Right ventricle myocardium inferior (tissue), 1 donor: ENCODE data around the gene GDPD1. TPM values are rescaled to one million over a fixed set of nuclear protein-coding genes. Genes with fewer than 3 reads are reported as not detected.
A peak's percentile ranks its signal among the peaks of the same experiment; 100 is the strongest.
"Not testable (repeated sequence)": the region's sequence is repeated elsewhere in the genome, so short reads cannot be mapped to it uniquely, and the experiment has no call there.

Source experiments
- ATAC-seq: fragments of 200-7000 bp; cut with Tn5 transposase; one replicate; pipeline ENCODE4 v1.9.1; 2020; ENCODE audit warnings: mild to moderate bottlenecking, moderate library complexity
- DNase-seq: peaks from one replicate; pipeline ENCODE4 v3.0.0; 2021; ENCODE audit errors: missing footprints
- intact Hi-C: fragments of 100-400 bp; cut with DNase I; formaldehyde crosslinking; loops from one replicate; pipeline ENCODE4 v1.11.0; 2022
- long read RNA-seq: library from polyadenylated mRNA; unstranded; transcript quantifications from one replicate; pipeline ENCODE4 v2.0.0, GENCODE V29; 2021
- total RNA-seq: library from RNA; stranded (reverse); fragmentation: NEBNext Ultra II Directional; extraction: Animal tissue kit (Norgen Biotek cat#: 25700); gene quantifications from one replicate; pipeline ENCODE4 v1.2.1, GENCODE V29; 2021
- donor health status: DM: no; HTN: yes; CAD: no; lungs with severe emphysema.

Gene GDPD1
- 2.5 TPM for total RNA-seq
- long read RNA-seq: 0 reads

DNA sequence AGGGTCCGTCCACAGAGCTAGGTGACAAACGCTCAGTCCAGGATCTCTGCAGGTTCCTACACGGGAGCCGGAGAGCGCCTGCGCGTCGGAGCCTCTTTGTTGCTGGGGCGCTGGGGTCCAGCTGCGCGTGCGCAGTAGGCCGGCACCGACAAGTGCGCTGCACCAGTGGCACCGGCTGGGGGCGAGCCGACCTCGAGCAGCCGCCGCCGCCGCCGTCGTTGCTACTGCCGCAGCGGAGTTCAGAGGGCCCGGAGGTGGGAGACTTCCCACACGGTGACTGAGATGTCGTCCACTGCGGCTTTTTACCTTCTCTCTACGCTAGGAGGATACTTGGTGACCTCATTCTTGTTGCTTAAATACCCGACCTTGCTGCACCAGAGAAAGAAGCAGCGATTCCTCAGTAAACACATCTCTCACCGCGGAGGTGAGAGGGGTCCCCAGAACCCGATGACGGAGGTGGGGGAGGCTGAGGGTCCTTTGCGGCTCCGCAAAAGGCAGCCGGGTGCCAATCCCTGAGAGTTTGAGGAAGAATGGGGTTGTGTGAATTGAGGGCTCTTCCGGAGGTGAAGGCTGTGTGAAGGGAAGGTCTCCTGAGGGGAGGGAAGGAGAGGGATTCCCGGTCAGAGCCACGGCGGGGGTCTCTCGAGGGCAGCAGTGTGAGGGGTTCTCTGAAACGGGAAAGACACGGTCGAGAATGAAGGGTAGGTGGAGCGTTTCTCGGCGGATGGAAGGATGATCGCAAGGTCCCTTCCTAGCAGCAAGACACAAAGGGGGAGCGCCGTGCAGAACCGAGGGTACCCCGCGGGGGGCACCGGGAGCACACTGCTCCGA lies at the start of gene GDPD1:
Gene GDPD1 (plus strand): TSS at position 184 of the 831 bp plus-strand sequence. CDS start 99 bp downstream, at position 283.
- ATAC-seq: peak; percentile 98
- peak; percentile 99 for DNase-seq
- intact Hi-C loops: no loop called here

- ATAC-seq (no peak), DNase-seq (no peak)
- intact Hi-C loops: no loop called here
These were observed 47.8 kb upstream of the GDPD1 start for GRCh38 chr17:59172436-59173004.

DNA sequence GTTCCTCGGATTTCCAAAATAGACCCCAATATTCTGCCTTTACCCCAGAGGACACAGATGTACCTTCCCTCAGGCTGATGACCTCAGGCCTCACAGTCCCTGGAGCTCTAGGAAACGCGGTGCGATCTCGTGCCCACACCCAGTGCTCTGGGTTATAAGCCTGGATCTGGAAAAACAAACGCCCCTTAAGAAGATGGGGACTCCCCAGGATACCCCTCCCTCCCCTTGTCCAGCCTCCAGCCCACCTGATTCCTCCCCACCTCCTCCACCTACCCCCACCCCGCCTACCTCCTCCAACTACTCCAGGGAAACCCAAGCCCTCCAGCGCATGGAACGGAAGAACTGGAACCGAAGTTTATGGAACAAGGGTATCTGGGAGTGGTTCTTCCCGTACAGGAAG lies 45.6 kb upstream of the GDPD1 start:
- DNase-seq (no peak), ATAC-seq (no peak)
- intact Hi-C loops: no loop called here

DNA sequence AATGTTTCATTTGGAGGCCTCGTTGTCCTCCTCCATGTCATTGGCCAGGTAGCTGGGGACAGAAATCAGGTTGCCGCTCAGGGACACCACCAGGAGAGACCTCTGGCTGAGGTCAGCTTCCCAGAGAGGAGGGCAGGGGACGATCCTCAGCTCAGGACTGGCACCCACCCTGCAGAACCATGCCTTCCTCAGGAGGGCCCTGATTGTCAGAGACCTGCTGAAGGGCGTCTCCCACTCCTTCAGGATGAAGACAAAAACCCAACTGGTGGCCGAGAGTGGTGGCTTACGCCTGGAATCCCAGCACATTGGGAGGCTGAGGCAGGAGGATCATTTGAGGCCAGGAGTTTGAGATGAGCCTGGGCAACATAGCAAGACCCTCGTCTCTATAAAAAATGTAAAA lies 45.2 kb upstream of the GDPD1 start:
- intact Hi-C loops: no loop called here
- DNase-seq (no peak), ATAC-seq (no peak)

DNA sequence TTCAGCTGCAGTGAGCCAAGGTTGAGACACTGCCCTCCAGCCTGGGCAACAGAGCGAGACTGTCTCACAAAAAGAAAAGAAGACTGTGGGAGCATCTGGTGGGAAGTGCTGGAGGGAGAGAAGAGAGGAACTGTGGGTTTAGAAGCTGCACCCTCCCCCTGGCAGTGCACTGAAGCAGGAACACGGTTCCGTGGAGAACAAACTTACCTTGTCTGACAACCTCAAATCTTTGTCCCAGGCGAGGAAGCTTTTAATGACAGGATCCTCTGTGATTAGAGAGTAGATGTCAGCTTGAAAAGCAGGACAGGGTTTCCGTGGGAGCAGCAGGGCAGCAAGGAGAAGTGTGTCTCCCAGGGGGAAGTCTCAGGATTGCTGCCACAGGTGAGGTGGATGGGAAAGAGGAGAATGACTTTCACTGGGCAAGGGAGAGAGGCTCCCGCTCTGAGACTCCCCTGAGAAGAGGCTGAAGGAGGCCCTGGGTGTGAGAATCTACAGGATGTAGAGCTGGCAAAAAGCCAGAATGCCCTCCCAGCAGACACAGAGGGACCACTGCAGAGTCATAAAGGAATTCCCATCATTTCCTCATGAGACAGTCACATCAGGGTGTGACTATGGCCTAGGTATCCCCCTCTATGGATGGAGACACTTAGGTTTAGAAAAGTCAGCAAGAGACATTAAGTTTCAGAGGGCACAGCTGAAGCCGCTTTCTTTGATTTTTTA lies 41.9 kb upstream of the GDPD1 start:
- intact Hi-C loops: no loop called here
- ATAC-seq: no peak
- no peak for DNase-seq

GRCh38 chr17:59179601-59180000 lies 40.7 kb upstream of the GDPD1 start:
- ATAC-seq, intact Hi-C loops, DNase-seq: not testable (repeated sequence)

DNA sequence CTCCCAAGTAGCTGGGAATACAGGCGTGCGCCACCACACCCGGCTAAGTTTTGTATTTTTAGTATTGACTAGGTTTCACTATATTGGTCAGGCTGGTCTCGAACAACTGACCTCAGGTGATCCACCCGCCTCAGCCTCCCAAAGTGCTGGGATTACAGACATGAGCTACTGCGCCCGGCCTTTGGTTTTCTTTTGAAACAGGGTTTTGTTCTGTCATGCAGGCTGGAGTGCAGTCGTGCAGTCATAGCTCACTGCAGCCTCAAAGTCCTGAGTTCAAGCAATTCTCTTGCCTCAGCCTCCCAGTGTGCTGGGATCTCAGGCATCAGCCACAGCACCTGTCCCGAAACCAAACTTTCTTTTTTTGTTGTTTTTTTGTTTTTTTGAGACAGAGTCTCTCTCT lies 39.7 kb upstream of the GDPD1 start:
- intact Hi-C loops: no loop called here
- DNase-seq (no peak), ATAC-seq (no peak)

GRCh38 chr17:59181481-59181880 lies 38.8 kb upstream of the GDPD1 start:
- ATAC-seq: no peak

DNA sequence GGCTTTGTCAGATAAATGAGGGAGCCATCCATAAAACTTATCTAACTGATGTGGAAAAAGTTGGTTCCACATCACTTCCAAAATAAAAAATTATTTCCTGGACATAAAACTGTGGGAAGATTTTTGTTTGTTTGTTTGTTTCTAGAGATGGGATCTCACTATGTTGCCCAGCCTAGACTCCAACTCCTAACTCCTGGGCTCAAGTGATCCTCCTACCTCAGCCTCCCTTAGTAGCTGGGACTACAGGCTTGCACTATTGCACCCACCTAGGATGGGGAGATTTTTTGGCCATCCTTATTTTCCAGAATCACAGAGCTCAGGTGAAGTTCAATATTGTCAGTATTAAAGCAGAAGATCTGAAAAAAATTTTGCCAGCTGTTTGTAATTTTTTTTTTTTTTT lies 34.3 kb upstream of the GDPD1 start:
- DNase-seq (no peak), ATAC-seq (no peak)
- intact Hi-C loops: no loop called here

More at GRCh38 chr17:59181481-59181880, 38.8 kb upstream of the GDPD1 start:
- intact Hi-C loops: no loop called here
- no peak for DNase-seq

DNA sequence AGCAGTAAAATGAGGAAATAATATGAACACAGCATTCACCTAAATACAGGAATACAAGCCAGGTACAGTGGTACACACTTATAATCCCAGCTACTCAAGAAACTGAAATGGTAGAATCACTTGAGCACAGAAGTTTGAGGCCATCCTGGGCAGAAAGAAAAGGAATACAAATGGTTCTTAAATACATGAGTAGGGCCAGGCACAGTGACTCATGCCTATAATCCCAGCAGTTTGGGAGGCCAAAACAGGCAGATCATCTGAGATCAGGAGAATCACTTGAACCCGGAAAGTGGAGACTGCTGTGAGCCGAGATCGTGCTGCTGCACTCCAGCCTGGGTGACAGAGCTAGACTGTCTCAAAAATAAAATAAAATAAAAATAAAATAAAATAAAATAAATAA lies 33.5 kb upstream of the GDPD1 start:
- DNase-seq: no peak
- intact Hi-C loops: no loop called here
- no peak for ATAC-seq

GRCh38 chr17:59190806-59191205 lies 29.5 kb upstream of the GDPD1 start:
- ATAC-seq (no peak), DNase-seq (no peak)
- intact Hi-C loops: no loop called here

GRCh38 chr17:59193336-59193862 lies 26.9 kb upstream of the GDPD1 start:
- ATAC-seq (no peak), DNase-seq (no peak)
- intact Hi-C loops: no loop called here

DNA sequence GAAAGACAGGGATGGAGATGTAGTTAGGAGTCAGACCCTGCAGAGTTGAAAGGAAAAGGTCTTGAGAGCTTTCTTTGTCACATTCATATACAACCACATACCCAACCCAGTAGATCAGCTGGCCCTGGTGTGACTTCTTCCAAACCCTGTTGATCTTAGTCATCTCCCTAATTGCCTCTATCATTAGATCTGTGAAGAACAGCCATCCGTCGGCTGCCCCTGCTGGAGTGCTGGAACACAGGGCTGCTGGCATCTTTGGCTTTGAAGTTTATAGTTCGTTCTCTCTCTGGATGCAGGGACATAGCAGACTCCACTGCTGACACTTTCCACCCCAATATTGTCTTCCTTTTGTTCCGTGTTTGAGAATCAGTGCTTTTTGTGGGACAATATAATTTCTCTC lies 20.9 kb upstream of the GDPD1 start:
- intact Hi-C loops: no loop called here
- ATAC-seq: no peak
- no peak for DNase-seq

DNA sequence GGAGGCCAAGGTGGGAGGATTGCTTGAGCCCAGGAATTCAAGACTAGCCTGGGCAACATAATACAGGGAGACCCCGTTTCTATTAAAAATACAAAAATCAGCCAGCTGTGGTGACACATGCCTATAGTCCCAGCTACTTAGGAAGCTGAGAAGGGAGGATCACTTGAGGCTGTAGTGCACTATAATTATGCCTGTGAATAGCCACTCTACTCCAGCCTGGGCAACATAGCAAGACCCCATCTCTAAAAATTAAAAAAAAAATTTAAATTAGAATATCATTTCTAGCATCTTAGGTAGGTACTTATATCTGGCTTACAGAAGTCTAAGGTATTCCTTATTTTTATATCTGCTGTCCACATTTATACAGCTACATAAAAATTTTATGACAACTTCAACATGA lies 18.0 kb upstream of the GDPD1 start:
- intact Hi-C loops: no loop called here
- DNase-seq (no peak), ATAC-seq (no peak)

GRCh38 chr17:59219370-59219769 lies 941 bp upstream of the GDPD1 start:
- intact Hi-C loops: no loop called here
- DNase-seq (no peak), ATAC-seq (no peak)

- intact Hi-C loops: no loop called here
- no peak for ATAC-seq
- DNase-seq: no peak
These were observed 351 bp upstream of the GDPD1 start for GRCh38 chr17:59219992-59220327.

GRCh38 chr17:59221159-59221847 lies 992 bp downstream of the GDPD1 start:
- DNase-seq (no peak), ATAC-seq (no peak)
- intact Hi-C loops: no loop called here

GRCh38 chr17:59223813-59224212 lies 3.5 kb downstream of the GDPD1 start:
- intact Hi-C loops: no loop called here
- DNase-seq (no peak), ATAC-seq (no peak)

DNA sequence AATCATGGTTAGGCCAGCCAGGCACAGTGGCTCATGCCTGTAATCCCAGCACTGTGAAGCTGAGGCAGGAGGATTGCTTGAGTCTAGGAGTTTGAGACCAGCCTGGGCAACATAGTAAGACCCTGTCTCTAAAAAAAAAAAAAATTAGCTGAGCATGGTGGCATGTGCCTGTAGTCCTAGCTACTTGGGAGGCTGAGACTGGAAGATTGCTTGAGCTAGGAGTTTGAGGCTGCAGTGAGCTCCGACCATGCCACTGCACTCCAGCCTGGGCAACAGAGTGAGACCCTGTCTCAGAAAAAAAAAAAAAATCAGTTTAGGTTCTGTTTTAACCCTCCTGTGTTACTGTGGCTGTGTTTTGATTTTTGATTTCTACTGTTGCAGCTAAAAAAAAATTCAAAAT lies 8.3 kb downstream of the GDPD1 start:
- ATAC-seq, intact Hi-C loops, DNase-seq: not testable (repeated sequence)
